Gastroesophageal sphincter (tissue), 3 donors: ENCODE results near the gene CYP4F22.

Experiments used
- CTCF ChIP-seq, 4 experiments: fragments of 200-600 bp in 2 of 4; fragments of 450-650 bp in 2 of 4; sonication (generic) in 1 of 4; IDR thresholded peaks; one replicate each; pipeline ENCODE4 v1.5.1; 2017 to 2019; ENCODE audit warnings: antibody characterized with exemption in 4 of 4, mild to moderate bottlenecking in 2 of 4, moderate library complexity in 2 of 4
- POLR2A ChIP-seq, 2 donors: fragments of 450-650 bp; IDR thresholded peaks; one replicate each; pipeline ENCODE4 v1.6.1; 2017; ENCODE audit warnings: antibody characterized with exemption in 2 of 2, mild to moderate bottlenecking in 2 of 2, moderate library complexity in 1 of 2
- POLR2AphosphoS5 ChIP-seq: sonication (generic); formaldehyde crosslinking; IDR thresholded peaks from one replicate; pipeline ENCODE4 v1.6.1; 2017; ENCODE audit warnings: antibody characterized with exemption

- no peak for TF ChIP-seq CTCF (IDR thresholded peaks at IDR 0.05)
- TF ChIP-seq POLR2A (IDR thresholded peaks at IDR 0.05) = no peak
- no peak for TF ChIP-seq POLR2AphosphoS5
These were observed 44.4 kb upstream of the CYP4F22 start for GRCh38 chr19:15463861-15464371.
